HepG2 (cell line): Measurements from ENCODE around the gene CFAP90. TPM values are rescaled to one million over a fixed set of nuclear protein-coding genes. Genes with fewer than 3 reads are reported as not detected.

Experiments
- ATF6 ChIP-seq: sonication (generic); formaldehyde crosslinking; conservative IDR thresholded peaks from 2 replicates; pipeline ENCODE4 v1.4.0; 2020; ENCODE audit warnings: missing genetic modification reagents
- ATF7 ChIP-seq, 2 experiments: fragments of 450-650 bp in 1 of 2; sonication (generic) in 1 of 2; formaldehyde crosslinking in 1 of 2; IDR thresholded peaks; 2 replicates each; pipeline versions ENCODE4 v1.4.0 to v1.6.1; 2016 to 2020; ENCODE audit warnings: antibody characterized with exemption in 1 of 2, mild to moderate bottlenecking in 1 of 2, missing genetic modification reagents in 1 of 2
- BRF2 ChIP-seq: sonication (generic); formaldehyde crosslinking; IDR thresholded peaks from 2 replicates; pipeline ENCODE4 v1.8.1; 2022; ENCODE audit warnings: mild to moderate bottlenecking, missing genetic modification reagents
- CAMTA2 ChIP-seq: sonication (generic); formaldehyde crosslinking; IDR thresholded peaks from 2 replicates; pipeline ENCODE4 v1.4.0; 2020; ENCODE audit warnings: mild to moderate bottlenecking, missing genetic modification reagents, borderline replicate concordance
- GTF2F1 ChIP-seq: fragments of 150-350 bp; IDR thresholded peaks from 2 replicates; pipeline ENCODE4 v1.6.1; 2014; ENCODE audit warnings: low read length
- KIAA2018 ChIP-seq: sonication (generic); formaldehyde crosslinking; IDR thresholded peaks from 2 replicates; pipeline ENCODE4 v1.5.0; 2020; ENCODE audit warnings: mild to moderate bottlenecking, missing genetic modification reagents, borderline replicate concordance
- NCOA2 ChIP-seq: sonication (generic); formaldehyde crosslinking; IDR thresholded peaks from 2 replicates; pipeline ENCODE4 v1.8.0; 2022; ENCODE audit warnings: inconsistent platforms
- TEF ChIP-seq: sonication (generic); formaldehyde crosslinking; IDR thresholded peaks from 2 replicates; pipeline ENCODE4 v1.5.0; 2020; ENCODE audit warnings: missing genetic modification reagents
- ZFP90 ChIP-seq: sonication (generic); formaldehyde crosslinking; IDR thresholded peaks from 2 replicates; pipeline ENCODE4 v1.8.0; 2022; ENCODE audit warnings: missing genetic modification reagents, mild to moderate bottlenecking, inconsistent platforms, borderline replicate concordance
- ZNF234 ChIP-seq: sonication (generic); formaldehyde crosslinking; conservative IDR thresholded peaks from 2 replicates; pipeline ENCODE4 v1.5.1; 2020; ENCODE audit warnings: mild to moderate bottlenecking, missing genetic modification reagents
- ZNF329 ChIP-seq: sonication (generic); formaldehyde crosslinking; IDR thresholded peaks from 2 replicates; pipeline ENCODE4 v1.9.0; 2021; ENCODE audit warnings: low read depth, mild to moderate bottlenecking, missing genetic modification reagents
- ZNF333 ChIP-seq: sonication (generic); formaldehyde crosslinking; IDR thresholded peaks from 2 replicates; pipeline ENCODE4 v1.4.0; 2020; ENCODE audit warnings: mild to moderate bottlenecking, missing genetic modification reagents, borderline replicate concordance
- ZNF704 ChIP-seq: sonication (generic); formaldehyde crosslinking; IDR thresholded peaks from 2 replicates; pipeline ENCODE4 v1.8.1; 2023; ENCODE audit warnings: mild to moderate bottlenecking, inconsistent platforms, moderate library complexity, missing genetic modification reagents, borderline replicate concordance
- polyA plus RNA-seq, 8 experiments: library from polyadenylated mRNA; depleted of rRNA in 3 of 8; stranded (reverse) in 7 of 8; unstranded in 1 of 8; fragments of >200 nt; fragmentation: Illumina TruSeq in 4 of 8; extraction: Trizol in 4 of 8; gene quantifications; 2 replicates each; pipeline versions ENCODE4 v1.2.1 to v1.2.3, GENCODE V29; 2011 to 2016; ENCODE audit warnings: low read depth in 4 of 8, missing spikeins in 1 of 8, mixed read lengths in 1 of 8; ENCODE audit not compliant: insufficient read depth in 1 of 8
- total RNA-seq, 5 experiments: library from RNA; depleted of rRNA; stranded (reverse); fragments of >200 nt; fragmentation: Illumina TruSeq; extraction: Trizol; gene quantifications; 2 replicates each; pipeline ENCODE4 v1.2.3, GENCODE V29; 2016; ENCODE audit warnings: low read depth in 1 of 5

The CFAP90 gene
- total and polyA plus RNA-seq, 2 of the 13 experiments (the other 11 are each of a cell fraction or from before 2014, with no cell fraction given): 0.11 TPM; not detected in 1

DNA sequence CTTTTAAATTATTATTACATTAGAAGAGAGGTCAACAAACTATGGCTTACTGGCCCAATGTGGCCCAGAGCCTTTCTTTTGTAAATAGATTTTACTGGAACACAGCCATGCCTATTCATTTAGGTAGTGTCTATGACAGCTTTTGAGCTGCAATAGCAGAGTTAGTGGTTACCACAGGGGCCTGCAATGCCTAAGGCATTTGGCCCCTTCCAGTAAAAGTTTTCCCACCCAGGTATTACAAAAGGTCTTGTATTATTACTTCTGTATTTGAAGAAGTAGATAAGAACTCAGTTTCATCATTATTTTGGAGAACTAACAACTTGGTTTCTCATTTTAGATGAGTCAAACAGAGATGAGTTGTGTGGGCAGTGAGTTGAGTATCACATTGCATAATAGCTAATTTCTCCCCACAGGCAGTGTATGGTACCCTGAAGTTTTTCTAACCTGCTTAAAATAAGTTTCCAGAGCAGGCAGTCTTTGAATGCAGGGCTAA lies 27.5 kb upstream of the CFAP90 start (continued):
- TF ChIP-seq TEF (CRISPR knock-in tag): 0 out of 2 replicates have a peak, but pooled peaks have one; percentile 22
- TF ChIP-seq NCOA2 (CRISPR knock-in tag): peak; percentile 44; the same call in 1 of the 2 replicates
- no peak for TF ChIP-seq ZNF704 (CRISPR knock-in tag)
- no peak for TF ChIP-seq ZNF333 (CRISPR knock-in tag)
- TF ChIP-seq ZNF329 (CRISPR knock-in tag): no peak
- TF ChIP-seq BRF2 (CRISPR knock-in tag): no peak
- no peak for TF ChIP-seq ZFP90 (CRISPR knock-in tag)
- no peak for TF ChIP-seq ZNF234
- TF ChIP-seq KIAA2018 (CRISPR knock-in tag): no peak
- no peak for TF ChIP-seq ATF6 (CRISPR knock-in tag)
- TF ChIP-seq GTF2F1: no peak
- no peak for TF ChIP-seq CAMTA2 (CRISPR knock-in tag)
- TF ChIP-seq ATF7 (IDR thresholded peaks at IDR 0.05): no peak
- TF ChIP-seq ATF7 (CRISPR knock-in tag; IDR thresholded peaks at IDR 0.05): no peak
